ENCODE measurements around the gene CIAO2A.
"Not testable (repeated sequence)": the region's sequence is repeated elsewhere in the genome, so short reads cannot be mapped to it uniquely, and the experiment has no call there.

Gene CIAO2A

DNA sequence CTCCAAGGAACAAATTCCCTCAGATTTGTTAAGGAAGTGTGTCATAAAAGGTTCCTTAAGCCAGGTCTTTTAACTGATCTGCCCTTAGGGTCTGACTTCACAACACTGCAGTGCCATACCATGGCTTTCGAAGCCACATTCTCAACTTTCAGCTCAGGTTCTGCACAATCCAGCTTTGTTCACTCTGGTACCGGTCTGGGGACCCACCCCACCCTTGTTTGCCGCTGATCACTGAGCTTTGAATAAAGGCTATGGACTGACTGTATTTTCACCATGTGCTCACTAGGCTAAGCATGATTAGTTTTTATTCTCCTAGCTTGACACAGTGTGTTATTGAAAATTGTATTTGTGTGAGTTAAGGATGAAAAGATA is 18.0 kb upstream of the CIAO2A start:
- ATAC-seq, result no peak

DNA sequence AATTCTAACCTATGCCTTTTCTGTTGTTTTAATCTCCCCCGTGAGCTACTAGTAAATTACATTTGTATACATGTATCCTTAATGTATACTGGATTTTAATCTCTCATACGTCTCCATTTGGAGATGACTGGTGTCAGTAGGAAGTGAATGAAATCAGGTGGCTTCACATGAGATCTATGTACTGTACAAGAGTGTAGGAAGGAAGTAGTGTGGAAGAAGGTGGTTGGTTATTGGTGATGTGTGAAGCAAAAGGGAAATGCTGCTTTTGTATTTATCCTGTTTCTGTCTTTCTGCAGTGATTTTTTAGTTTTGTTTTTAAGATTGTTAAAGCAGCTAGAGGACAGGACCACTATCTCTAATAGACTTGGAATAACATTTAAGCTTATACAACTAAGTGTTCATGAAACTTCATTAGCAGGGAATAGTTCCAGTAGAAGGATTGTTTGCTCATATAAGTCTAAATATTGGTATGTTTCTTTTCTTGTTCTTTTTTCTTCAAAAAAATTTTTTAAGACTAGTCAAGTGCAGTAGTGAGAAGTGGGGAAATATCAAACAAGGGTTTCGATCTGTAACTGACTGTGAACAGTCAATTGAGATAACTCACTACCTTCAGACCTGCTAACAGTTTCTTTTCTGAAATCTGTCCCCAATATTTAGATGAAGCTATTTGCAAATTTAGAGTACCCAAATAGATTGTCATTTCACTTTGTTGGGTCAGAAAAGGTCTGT is 17.5 kb upstream of the CIAO2A start:
- ATAC-seq, result peak in 1 of 2 donors; percentile 44

DNA sequence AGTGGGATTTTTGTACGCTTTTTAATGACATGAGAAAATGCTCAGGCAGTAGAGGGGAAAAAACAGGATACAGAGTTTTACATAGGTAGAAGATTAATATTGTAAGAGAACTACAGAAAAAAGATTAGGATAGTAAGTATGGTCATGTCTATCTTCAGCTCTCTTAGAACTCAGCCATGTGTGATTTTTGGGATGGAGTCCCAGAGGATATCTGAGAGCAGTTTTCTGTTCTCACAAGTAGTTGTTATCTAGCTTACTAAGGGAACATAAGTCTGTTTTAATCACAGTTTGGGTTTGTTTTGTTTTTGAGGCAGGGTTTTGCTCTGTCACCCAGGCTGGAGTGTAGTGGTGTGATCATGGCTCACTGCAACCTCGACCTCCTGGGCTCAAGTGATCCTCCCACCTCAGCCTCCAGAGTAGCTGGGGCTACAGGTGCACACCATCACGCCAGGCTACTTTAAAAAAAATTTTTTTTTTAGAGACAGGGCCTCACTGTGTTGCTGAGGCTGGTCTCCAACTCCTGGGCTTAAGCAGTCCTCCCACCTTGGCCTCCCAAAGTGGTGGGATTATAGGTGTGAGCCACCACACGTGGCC is 16.6 kb upstream of the CIAO2A start:
- not testable (repeated sequence) for ATAC-seq

DNA sequence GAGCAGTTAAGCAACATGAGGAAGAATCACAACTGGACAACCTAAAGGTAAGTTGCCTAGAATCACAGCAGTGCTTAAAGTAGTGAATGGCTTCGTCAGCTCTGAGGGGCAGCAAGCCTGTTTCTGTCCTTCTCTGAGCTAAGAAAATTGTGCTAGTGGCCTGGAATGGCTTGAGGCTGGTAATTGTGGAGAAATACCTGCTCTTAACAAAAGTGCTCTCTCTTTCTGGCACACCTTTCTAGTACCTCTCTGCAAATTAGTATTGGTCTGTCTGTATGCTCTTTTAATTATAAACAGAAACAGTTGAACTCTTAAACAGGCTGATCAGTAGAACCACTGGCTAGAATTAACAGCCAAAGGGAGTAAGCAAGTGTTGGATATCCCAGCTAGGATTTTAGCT is 13.7 kb upstream of the CIAO2A start:
- no peak for ATAC-seq

DNA sequence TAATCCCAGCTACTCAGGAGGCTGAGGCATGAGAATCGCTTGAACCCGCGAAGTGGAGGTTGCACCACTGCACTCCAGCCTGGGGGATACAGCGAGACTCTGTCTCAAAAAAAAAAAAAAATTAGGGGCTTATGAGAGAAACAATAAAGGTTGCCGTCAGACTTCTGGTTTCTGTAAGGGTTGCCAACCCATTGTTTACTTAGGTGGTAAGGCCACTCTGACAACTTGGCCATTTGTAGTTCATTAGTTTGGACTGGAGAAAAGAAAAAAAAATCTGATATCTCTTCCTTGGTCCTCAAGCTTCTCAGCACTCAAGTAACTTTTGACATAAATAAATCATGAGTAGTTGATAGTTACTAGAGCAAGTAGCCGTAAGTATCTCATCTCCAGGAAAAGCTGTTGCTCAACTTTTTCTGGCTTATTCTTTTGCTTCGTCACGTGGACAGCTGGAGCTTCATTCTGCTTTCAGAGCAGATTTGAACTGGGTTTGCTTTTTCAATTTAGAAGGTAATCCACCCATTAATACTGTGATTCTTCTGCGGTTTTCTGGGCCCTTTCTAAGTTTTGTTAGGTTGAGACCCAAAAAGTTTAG is 11.6 kb upstream of the CIAO2A start:
- no peak for ATAC-seq

DNA sequence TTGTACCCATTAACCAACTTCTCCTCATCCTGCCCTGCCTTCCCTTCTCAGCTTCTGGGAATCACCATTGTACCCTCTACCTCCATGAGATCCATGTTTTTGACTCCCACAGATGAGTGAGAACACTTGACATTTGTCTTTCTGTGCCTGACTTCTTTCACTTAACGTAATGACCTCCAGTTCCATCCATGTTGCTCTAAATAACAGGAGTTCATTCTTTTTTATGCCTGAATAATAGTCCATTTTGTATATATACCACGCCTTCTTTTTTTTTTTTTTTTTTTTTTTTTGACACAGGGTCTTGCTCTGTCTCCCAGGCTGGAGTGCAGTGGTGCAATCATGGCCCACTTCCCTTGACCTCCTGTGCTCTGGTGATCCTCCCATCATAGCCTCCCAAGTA is 8.9 kb upstream of the CIAO2A start:
- no peak for ATAC-seq

DNA sequence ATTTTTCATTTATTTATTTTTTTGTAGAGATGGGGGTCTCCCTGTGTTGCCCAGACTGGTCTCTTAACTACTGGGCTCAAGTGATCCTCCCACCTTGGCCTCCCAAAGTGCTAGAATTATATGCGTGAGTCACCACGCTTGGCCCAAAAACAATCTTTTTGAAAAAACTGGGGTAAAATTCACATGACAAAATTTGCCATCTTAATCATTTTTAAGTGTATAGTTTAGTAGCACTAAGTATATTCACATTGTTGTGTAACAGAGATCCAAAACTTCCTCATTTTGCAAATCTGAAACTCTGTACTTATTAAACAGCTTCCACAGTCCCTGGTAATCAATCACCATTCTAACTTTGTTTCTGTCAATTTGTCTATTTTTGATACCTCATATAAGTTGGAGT is 7.3 kb upstream of the CIAO2A start:
- ATAC-seq, result no peak

DNA sequence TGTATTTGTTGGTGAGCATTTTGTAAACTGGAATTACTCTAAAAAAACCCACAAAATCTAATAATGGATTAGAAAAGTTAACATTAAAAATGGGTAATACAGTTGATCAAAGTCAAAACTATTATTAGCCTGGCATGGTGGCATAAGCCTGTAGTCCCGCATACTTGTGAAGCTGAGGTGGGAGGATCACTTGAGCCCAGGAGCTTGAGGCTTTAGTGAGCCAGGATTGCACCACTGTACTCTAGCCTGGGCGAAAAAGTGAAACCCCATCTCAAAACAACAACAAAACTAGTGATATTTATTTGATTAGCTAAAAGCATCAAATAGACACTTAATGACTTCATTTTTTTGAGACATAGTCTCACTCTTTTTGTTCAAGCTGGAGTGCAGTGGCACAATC is 5.7 kb upstream of the CIAO2A start:
- no peak for ATAC-seq

DNA sequence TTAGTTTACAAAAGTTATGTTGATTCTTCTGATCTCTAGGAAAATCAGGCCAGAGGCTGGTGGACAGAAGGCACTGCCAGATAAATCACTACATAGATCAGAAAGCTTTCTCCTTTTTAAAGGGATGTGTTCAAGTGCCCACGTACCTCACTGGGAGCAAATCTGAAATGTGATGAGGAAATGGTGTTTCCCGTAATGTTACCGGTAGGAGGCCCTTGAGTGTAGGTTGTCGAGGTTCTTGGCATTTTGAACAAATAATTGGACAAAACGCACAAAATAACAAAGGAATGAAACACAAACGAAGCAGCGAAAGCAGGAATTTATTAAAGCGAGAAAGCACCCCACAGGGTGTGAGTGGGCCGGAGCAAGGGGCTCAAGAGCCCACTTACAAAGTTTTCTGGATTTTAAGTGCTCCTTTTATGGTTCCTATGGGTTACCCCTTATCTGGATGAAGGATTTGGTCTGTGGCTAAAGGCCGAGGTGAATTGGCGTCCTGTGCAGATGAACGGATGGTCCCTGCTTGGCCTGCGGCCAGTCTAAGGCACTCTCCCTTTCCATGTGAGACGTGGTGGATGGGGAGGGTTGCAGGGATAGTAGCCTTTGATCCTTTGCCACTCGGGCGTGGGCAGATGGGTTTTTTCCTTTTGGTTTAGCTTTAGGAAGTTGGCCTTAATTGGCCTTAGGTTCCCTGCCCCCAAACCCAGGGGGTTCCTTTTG is 3.2 kb upstream of the CIAO2A start:
- ATAC-seq, result no peak

DNA sequence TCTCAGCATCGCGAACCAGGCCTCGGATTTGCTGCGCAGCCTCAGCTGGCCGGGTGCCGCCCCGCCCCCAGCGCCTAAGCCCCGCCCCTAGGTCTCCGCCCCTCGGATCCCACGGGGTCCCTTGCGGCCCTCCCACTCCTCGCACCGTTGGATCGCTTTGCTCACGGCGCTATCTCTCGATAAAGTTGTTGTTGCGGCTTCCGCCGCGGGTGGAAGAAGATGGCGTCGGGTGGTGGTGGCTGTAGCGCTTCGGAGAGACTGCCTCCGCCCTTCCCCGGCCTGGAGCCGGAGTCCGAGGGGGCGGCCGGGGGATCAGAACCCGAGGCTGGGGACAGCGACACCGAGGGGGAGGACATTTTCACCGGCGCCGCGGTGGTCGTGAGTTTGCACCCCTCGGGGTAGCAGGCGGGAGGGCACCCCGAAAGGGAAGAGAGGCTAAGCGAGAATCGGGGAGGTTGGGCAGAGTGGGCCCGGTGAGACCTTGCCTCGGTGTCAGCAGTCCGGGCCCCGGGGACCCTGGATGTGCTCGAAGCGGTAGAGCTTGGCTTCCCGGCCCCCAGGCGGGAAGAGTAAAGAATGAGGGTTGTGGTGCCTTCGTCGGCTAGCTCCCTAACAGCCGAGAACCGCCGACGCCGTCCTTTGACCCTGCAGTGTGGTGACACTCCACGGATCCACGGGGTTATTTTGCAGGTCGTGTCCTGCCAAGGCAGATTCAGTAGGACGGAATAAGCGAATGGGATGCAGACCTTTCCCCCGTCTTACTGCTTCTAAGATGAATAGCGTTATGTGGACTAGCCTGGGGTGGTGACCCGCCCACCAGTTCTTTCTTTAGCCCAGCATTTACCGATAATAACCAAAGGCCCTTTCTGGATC is 2.4 kb upstream of the CIAO2A start, which contains the start of gene SNX1:
SNX1 (plus strand) TSS at position 188 of the 873 bp plus-strand sequence; CDS start at position 220, 32 bp downstream.
- ATAC-seq, result peak; percentile 60 to 67

DNA sequence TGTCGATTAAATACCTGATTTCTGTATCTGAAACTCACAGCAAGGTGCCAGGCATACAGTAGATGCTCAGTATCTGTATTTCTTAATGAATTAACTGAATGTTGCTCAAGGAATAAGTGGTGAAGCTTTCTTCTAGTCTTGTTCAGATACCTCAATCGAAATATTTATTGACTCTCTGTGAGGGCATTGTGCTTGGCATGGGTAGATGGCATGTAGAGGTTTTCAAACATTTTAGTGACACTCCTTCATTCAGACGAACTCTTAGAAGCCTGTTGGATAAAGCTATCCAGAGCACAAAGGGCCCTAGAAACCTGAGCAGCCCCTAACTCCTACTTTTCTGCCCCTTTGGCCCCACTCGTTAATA is 1.8 kb upstream of the CIAO2A start:
- ATAC-seq, result no peak

DNA sequence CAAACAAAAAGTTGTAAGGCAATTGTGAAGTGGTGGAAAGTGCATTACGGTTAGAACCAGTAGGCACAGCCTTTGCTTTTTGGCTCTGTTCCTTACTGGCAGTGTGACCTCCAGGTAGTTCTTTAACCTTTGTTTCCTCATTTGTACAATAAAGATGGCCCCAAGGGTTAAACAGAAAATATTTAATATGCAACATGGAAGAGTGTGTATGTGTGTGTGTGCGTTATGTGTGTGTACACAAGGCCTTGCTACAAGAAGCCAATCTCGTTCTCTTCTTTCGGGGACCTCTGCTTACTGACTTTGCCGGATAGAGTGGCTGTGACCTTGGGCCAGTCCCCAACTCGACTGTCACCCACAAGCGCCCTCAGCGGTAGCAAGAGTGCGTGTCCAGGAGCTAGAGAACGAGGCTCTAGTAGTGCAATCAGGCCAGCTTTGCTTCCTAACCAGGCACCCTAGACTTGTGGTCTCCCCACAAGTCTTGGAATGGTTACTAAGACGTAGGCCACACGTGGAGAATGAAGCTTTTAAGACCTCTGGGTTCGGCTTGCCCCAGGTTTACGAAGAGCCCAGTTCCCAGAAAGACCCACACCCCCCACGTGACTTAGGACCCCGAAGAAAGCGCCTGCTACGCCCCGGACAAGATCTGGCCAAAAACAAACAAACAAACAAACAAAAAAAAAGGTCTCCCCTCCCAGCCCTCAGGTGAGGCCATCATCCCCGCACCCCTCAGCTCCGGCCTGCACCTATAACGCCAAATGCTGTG is 593 bp downstream of the CIAO2A start:
- ATAC-seq, result peak in 1 of 2 donors; percentile 3

DNA sequence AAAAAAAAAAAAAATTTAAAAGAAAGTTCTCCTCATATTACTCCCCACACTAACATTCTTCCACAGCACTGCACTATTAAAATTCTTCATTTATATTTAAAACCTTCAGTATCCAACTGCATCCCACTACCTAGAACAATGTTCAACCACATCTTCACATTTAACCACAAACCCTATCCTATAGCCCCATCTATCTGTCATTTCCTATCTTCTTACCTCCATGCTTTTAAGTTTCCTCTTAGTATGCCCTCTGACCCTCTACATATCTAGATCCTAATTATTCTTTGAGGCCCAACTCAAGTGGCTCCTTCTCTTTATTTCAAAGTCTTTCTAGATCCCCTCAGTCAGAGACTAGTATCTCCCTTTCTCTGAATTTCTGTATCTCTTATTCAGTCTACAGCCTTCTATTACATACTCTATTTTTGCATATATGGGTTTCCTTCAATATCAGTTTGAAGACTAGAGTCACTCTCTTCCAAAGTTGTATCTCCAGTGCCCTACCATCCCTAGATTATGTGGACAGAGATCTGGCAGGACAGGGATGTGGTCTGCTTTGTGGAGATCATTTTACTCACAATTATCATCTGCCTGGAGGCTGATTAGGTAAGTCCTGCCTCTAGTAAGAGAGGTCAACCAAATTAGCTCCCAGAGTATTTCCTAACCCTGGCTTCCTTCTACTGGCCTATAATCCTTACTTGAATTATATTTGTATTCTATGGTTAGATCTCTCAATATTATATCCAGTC is 1.4 kb downstream of the CIAO2A start:
- ATAC-seq, result no peak

DNA sequence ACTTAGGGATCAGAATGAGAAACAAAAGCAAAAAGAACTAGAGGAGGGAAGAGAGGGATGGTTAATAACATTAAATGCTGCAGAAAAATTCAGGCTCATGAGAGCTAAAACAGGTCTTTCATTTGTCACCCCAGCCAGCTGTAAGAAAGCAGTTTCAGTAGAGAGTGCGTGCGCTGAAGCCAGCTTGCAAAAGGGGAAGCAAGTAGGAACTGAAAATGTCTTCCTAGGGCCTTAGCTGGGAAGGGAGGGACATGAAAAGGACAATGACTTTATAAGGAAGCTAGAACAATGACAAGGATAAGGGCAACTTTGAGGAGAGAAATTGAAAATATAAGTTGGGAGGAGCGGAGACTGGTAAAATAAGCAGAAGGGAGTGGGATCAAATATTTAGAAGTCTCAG is 3.1 kb downstream of the CIAO2A start:
- no peak for ATAC-seq

DNA sequence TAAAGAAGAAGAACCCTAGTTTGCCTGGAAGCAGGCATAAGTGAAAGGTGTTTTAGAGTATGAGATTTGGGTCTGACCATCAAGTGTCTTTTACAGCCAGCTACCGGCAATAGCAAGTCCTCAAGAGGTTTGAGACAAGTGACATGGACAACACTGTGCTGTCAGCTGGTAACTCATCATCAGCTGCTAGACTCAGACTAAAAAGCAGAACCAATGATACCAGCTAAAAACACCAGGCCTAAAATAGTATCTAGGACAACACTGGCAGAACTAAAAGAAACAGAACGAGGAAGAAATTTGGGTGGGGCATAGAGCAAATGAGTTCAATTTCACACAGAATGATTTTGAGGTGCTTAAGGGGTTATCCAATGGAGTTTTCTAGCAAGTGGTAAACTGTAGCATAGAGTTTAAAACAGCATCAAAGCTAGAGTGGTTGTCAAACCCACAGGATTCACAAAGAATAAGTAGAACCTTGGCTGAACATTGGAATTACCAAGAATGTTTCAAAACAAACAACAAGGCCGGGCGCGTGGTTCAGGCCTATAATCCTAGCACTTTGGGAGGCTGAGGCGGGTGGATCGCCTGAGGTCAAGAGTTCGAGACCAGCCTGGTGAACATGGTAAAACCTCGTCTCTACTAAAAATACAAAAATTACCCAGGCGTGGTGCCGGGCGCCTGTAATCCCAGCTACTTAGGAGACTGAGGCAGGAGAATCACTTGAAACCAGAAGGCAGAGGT is 3.9 kb downstream of the CIAO2A start:
- no peak for ATAC-seq

DNA sequence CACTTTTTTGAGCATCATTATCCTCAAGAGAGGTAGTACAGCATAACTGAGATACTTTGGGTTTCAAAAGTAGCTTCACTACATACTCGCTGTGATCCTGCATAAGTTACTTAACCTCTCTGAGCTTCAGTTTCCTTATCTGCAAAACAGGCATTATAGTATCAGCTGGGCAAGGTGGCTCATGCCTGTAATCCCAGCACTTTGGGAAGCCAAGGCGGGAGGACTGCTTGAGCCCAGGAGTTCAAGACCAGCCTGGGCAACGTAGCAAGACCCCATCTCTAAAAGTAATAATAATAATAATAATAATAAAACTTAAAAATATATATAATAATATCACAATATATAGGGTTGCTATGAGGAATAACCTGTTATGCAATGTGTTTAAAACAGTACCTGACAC is 10.9 kb downstream of the CIAO2A start:
- no peak for ATAC-seq

DNA sequence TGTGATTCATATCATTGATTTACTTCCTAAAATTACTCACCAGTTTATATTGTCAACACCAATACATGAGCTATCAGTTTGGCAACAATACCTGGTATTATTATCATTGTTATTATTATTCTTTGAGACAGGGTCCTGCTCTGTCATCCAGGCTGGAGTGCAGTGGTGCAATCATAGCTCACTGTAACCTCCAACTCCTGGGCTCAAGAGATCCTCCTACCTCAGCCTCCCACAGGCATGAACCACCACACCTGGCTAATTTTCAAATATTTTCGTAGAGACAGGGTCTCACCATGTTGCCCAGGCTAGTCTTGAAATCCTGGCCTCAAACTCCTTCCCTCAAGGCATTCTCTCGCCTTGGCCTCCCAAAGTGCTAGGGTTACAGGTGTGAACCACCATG is 20.1 kb downstream of the CIAO2A start:
- not testable (repeated sequence) for ATAC-seq

DNA sequence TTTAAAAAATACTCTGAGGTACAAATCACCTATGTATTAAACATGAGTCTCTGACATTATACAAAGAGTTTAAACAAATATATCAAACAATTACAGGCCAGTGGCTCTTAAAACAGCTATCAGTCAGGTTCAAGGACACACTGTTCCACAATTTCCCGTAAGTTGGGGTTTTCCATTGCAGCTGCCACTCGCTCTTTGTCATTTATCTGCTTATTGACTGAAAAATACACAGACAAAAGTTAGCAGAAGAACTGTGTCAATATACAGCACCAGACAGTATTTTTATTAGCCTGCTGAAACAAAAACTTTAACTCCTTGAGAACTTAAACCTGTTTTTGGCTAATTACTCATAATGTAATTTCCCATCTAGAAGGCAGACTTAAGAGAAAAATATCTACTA is 20.8 kb downstream of the CIAO2A start:
- no peak for ATAC-seq

DNA sequence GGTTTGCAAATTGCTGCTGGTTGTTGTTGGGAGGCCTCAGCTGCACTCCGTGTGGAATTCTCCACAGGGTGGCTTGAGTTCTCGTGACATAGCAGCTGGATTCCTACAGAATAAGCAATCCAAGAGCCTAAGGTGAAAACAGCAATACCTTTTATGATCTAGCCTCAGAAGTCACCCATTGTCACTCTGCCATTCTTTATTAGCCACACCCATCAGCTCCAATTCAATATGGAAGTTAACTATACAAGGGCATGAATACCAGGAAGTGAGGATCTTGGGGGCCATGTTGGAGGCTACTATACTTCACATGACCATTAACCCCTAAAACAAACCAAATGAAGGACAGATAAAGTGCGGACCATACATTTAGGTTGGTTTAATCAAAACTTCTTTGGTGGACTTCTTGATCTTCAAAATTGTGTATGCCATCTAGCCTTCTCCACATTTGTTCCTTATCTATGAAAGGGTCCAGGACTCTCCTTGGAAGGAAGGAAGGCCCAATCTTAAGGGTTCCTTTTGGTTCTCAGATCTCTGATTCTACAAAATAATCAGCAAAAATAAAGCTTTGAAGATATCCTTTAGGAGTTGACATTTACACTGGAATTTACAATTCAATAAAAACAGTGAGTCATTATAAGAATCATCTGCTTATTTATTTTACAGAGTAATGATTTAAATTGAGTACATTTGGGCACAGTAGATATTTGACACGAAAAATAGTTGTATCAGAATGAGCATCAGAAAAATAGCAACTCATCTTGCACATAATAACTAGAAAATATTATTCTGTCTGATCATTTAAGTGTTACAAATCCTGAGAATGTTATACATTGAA is 21.5 kb downstream of the CIAO2A start:
- ATAC-seq, result no peak

All from activated CD4-positive, CD25-positive, alpha-beta regulatory T cell treated with anti-CD3 and anti-CD28 coated beads, Interleukin-2, amount 50 U/mL, for 24 hours (primary cell).